HepG2 (cell line): Measurements from ENCODE around the gene PLCG1. TPM values are rescaled to one million over a fixed set of nuclear protein-coding genes. Genes with fewer than 3 reads are reported as not detected.

Experiments used
- ATAC-seq: fragments of 200-7000 bp; cut with Tn5 transposase; 3 replicates; pipeline ENCODE4 v1.9.1; 2020; ENCODE audit warnings: mild to moderate bottlenecking, moderate library complexity
- BruUV-seq: library from RNA; stranded (reverse); fragments of 400-500 nt; replicated peaks from 2 replicates; lab custom pipeline; 2021; lab: Mats Ljungman, UMichigan
- CTCF ChIA-PET: fragments of 300-600 bp; formaldehyde crosslinking; extraction: SDS; loops from one replicate; lab custom pipeline; 2021; ENCODE audit warnings: low total read pairs, inconsistent platforms, low intra/inter-chr PET ratio; lab: Yijun Ruan, JAX
- POLR2A ChIA-PET: fragments of 350-600 bp; sonication (Branson Sonifier 250); formaldehyde crosslinking; loops from one replicate; lab custom pipeline; 2020; ENCODE audit warnings: antibody characterized with exemption, inconsistent platforms; lab: Yijun Ruan, JAX
- DNase-seq: peaks from one replicate; pipeline ENCODE4 v3.0.0-alpha.2; 2015; ENCODE audit warnings: low spot score
- FAIRE-seq: peaks from 3 replicates; lab custom pipeline; 2011; peaks lifted over from hg19 to GRCh38; lab: Jason Lieb, UNC
- H2AFZ ChIP-seq: one replicate; pipeline ENCODE4 v1.6.1; 2011; ENCODE audit warnings: low read length, inconsistent platforms
- H3K27ac ChIP-seq: fragments of 300-600 bp; 3 replicates; pipeline ENCODE4 v1.8.0; 2011; ENCODE audit warnings: mixed run types, mild to moderate bottlenecking, mixed read lengths, low read length, inconsistent platforms; ENCODE audit not compliant: insufficient read depth; ENCODE audit errors: extremely low read length
- H3K27me3 ChIP-seq, 2 experiments: fragments of 200-600 bp in 1 of 2; 2 replicates in 1 of 2; 3 replicates in 1 of 2; pipeline versions ENCODE4 v1.6.0 to v1.8.0; 2011; ENCODE audit warnings: low read length in 2 of 2, mild to moderate bottlenecking in 2 of 2, moderate library complexity in 2 of 2, inconsistent platforms in 1 of 2; ENCODE audit not compliant: insufficient read depth in 2 of 2, control insufficient read depth in 1 of 2
- H3K36me3 ChIP-seq, 2 experiments: fragments of 200-600 bp in 1 of 2; replicated peaks in 1 of 2; 2 replicates in 1 of 2; 3 replicates in 1 of 2; pipeline versions ENCODE4 v1.5.1 to v1.8.0; 2011; ENCODE audit warnings: low read length in 2 of 2, inconsistent platforms in 1 of 2; ENCODE audit not compliant: insufficient read depth in 2 of 2, control insufficient read depth in 1 of 2
- H3K4me1 ChIP-seq: 2 replicates; pipeline ENCODE4 v1.5.1; 2012; ENCODE audit warnings: low read length, inconsistent platforms; ENCODE audit not compliant: insufficient read depth
- H3K4me2 ChIP-seq: 2 replicates; pipeline ENCODE4 v1.6.0; 2011; ENCODE audit warnings: low read depth, low read length, inconsistent platforms
- H3K4me3 ChIP-seq, 3 experiments: fragments of 200-600 bp in 1 of 3; sonication (generic), shearing (Covaris generic) in 1 of 3; replicated peaks in 1 of 3; 2 replicates each; pipeline ENCODE4 v1.5.1; 2011 to 2016; ENCODE audit warnings: low read length in 3 of 3, inconsistent platforms in 2 of 3, low read depth in 2 of 3, mild to moderate bottlenecking in 2 of 3, control low read depth in 1 of 3, mixed read lengths in 1 of 3; ENCODE audit not compliant: insufficient read depth in 1 of 3
- H3K79me2 ChIP-seq: one replicate; pipeline ENCODE4 v1.6.1; 2011; ENCODE audit warnings: low read length, inconsistent platforms; ENCODE audit not compliant: insufficient read depth
- H3K9ac ChIP-seq: 2 replicates; pipeline ENCODE4 v1.6.0; 2011; ENCODE audit warnings: mild to moderate bottlenecking, low read depth, low read length, inconsistent platforms; ENCODE audit not compliant: insufficient read depth
- H3K9me3 ChIP-seq: 2 replicates; pipeline ENCODE4 v1.5.1; 2012; ENCODE audit warnings: mild to moderate bottlenecking, low read length
- H4K20me1 ChIP-seq: 2 replicates; pipeline ENCODE4 v1.6.0; 2011; ENCODE audit warnings: inconsistent platforms, mild to moderate bottlenecking, low read length, moderate library complexity; ENCODE audit not compliant: insufficient read depth
- CEBPB ChIP-seq: IDR thresholded peaks from 2 replicates; pipeline ENCODE4 v1.6.1; 2011; ENCODE audit warnings: low read depth, low read length, improper control_type of control experiment, borderline replicate concordance
- ZNF614 ChIP-seq: IDR thresholded peaks from 2 replicates; pipeline ENCODE4 v1.6.1; 2018; ENCODE audit warnings: missing biosample characterization, missing genetic modification reagents, inconsistent platforms, borderline replicate concordance
- WGBS: methylation state at CpG from one replicate; pipeline ENCODE4 v1.1.6; 2017; ENCODE audit warnings: low lambda C conversion rate; 5-methylcytosine and 5-hydroxymethylcytosine counted together
- in situ Hi-C: cut with HindIII; loops from 2 replicates; pipeline ENCODE4 v1.10.0; 2017; ENCODE audit warnings: low pct_unique_long_range_greater_than_20kb; ENCODE audit not compliant: extremely low pct_ligation_motif_present
- intact Hi-C: fragments of 100-400 bp; cut with micrococcal nuclease; formaldehyde crosslinking; loops from one replicate; pipeline ENCODE4 v1.10.0; 2022; ENCODE audit not compliant: unreplicated experiment
- polyA plus RNA-seq, 8 experiments: library from polyadenylated mRNA; depleted of rRNA in 3 of 8; stranded (reverse) in 7 of 8; unstranded in 1 of 8; fragments of >200 nt; fragmentation: Illumina TruSeq in 4 of 8; extraction: Trizol in 4 of 8; gene quantifications; 2 replicates each; pipeline versions ENCODE4 v1.2.1 to v1.2.3, GENCODE V29; 2011 to 2016; ENCODE audit warnings: low read depth in 4 of 8, missing spikeins in 1 of 8, mixed read lengths in 1 of 8; ENCODE audit not compliant: insufficient read depth in 1 of 8
- total RNA-seq, 5 experiments: library from RNA; depleted of rRNA; stranded (reverse); fragments of >200 nt; fragmentation: Illumina TruSeq; extraction: Trizol; gene quantifications; 2 replicates each; pipeline ENCODE4 v1.2.3, GENCODE V29; 2016; ENCODE audit warnings: low read depth in 1 of 5
- TF ChIP-seq, protein P1 (sequence below): sonication (generic); formaldehyde crosslinking; IDR thresholded peaks from 2 replicates; pipeline ENCODE4 v1.4.0; 2020; ENCODE audit warnings: missing genetic modification reagents, borderline replicate concordance

Gene PLCG1
- total and polyA plus RNA-seq, 2 of the 13 experiments (the other 11 are each of a cell fraction or from before 2014, with no cell fraction given), result 85.3 to 158 TPM

DNA sequence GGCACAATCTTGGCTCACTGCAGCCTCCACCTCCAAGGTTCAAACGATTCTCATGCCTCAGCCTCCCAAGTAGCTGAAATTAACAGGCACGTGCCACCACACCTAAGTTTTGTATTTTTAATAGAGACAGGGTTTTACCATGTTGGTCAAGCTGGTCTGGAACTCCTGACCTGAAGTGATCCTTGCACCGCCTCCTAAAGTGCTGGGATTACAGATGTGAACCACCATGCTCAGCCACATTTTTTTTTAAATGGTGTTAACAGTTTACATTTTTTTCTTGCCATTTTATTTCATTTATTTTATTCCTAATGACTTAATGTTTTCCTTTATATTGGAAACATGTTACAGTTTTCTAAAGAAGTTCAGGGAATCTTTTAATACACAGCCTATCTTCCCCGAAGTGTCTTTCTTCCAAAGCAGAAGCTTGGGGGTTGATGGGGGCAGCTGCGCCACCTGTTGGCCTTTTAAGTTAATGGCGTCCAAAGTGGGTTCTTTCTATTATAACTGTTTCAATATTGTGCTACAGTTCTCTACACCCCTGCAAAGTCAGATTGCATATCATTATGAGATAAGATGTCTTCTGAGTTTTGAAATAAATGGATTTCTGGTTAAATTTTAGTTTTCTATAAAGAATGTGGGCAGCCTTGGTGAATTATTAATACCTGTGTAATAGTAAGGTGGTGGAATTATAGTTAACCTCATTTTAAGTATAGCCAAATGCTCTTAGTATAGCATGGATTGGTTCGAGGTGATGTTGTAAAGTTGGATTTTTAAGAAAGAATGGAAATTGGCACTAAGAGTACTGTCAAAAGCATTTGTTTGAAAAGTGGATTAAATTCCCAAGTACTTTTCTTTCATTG, 42.0 kb upstream of the PLCG1 start (continued):
- TF ChIP-seq, protein P1, sequence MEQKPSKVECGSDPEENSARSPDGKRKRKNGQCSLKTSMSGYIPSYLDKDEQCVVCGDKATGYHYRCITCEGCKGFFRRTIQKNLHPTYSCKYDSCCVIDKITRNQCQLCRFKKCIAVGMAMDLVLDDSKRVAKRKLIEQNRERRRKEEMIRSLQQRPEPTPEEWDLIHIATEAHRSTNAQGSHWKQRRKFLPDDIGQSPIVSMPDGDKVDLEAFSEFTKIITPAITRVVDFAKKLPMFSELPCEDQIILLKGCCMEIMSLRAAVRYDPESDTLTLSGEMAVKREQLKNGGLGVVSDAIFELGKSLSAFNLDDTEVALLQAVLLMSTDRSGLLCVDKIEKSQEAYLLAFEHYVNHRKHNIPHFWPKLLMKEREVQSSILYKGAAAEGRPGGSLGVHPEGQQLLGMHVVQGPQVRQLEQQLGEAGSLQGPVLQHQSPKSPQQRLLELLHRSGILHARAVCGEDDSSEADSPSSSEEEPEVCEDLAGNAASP (CRISPR knock-in tag), result peak; percentile 41; the same call in 1 of the 2 replicates

GRCh38 chr20:41098703-41099250, 38.6 kb upstream of the PLCG1 start:
- TF ChIP-seq CEBPB (0 out of 2 replicates have a peak, but pooled peaks have one; percentile 35), ZNF614 (CRISPR knock-in tag) (no peak)
- Histone ChIP-seq H3K4me2 (no peak overlapping the region), H3K9ac (no peak overlapping the region), H3K4me3 (no peak overlapping the region), H3K36me3 (peaks cover 42 to 85% of the 10 kb centered on the region in 2 experiments), H4K20me1 (no peaks in the 10 kb centered on the region), H3K27me3 (no peaks in the 10 kb centered on the region), H2AFZ (no peak overlapping the region), H3K27ac (no peak overlapping the region), H3K79me2 (no peaks in the 10 kb centered on the region), H3K4me1 (no peaks in the 10 kb centered on the region), H3K9me3 (no peaks in the 10 kb centered on the region)
- DNase-seq (no peak), ATAC-seq (no peak), FAIRE-seq (no peak)
- ChIA-PET CTCF (interaction anchor here (0.5 kb wide), 1 partner anchor 128 kb away, joined by 3 read pairs; no protein-coding TSS in a partner anchor), POLR2A (no interaction called here)
- intact Hi-C loops, result no loop called here
- BruUV-seq, result no TSS peak
- in situ Hi-C loops, result no loop called here
- 95% methylated on average over 4 of the region's 4 CpGs for WGBS
